Stomach (tissue), 19 donors: ENCODE measurements around the gene CCDC88C. TPM values are rescaled to one million over a fixed set of nuclear protein-coding genes. Genes with fewer than 3 reads are reported as not detected.

Source experiments
- DNase-seq, 2 donors: peaks; one replicate each; pipeline versions ENCODE4 v3.0.0 to v3.0.0-alpha.2; 2013 to 2019
- H3K27ac ChIP-seq, 5 donors: fragments of 200-600 bp in 4 of 5; sonication (generic) in 4 of 5; one replicate each; pipeline ENCODE4 v1.5.1; 2013 to 2019; ENCODE audit warnings: mild to moderate bottlenecking in 1 of 5, moderate library complexity in 1 of 5
- H3K27me3 ChIP-seq, 3 donors: fragments of 200-600 bp; sonication (generic); one replicate each; pipeline ENCODE4 v1.5.1; 2017 to 2019; ENCODE audit warnings: mixed run types in 1 of 3
- H3K36me3 ChIP-seq, 4 donors: fragments of 200-600 bp; sonication (generic); 1 replicate in 3 of 4; 2 replicates in 1 of 4; pipeline ENCODE4 v1.5.1; 2016 to 2019
- H3K4me1 ChIP-seq, 4 donors: fragments of 200-600 bp; sonication (generic); one replicate each; pipeline ENCODE4 v1.5.1; 2016 to 2019
- H3K4me3 ChIP-seq, 4 donors: fragments of 200-600 bp; sonication (generic) in 3 of 4; one replicate each; pipeline ENCODE4 v1.5.1; 2016 to 2019; ENCODE audit warnings: mild to moderate bottlenecking in 1 of 4
- H3K9me3 ChIP-seq, 4 donors: fragments of 200-600 bp; sonication (generic); one replicate each; pipeline ENCODE4 v1.5.1; 2016 to 2019
- EP300 ChIP-seq: sonication (generic); formaldehyde crosslinking; IDR thresholded peaks from one replicate; pipeline ENCODE4 v1.6.1; 2017; ENCODE audit warnings: antibody characterized with exemption
- POLR2A ChIP-seq, 4 donors: fragments of 450-650 bp; IDR thresholded peaks; one replicate each; pipeline ENCODE4 v1.6.1; 2016; ENCODE audit warnings: antibody characterized with exemption in 4 of 4, control low read depth in 2 of 4, mild to moderate bottlenecking in 1 of 4, moderate library complexity in 1 of 4
- POLR2AphosphoS5 ChIP-seq, 3 donors: sonication (generic); formaldehyde crosslinking; IDR thresholded peaks; one replicate each; pipeline ENCODE4 v1.6.1; 2016; ENCODE audit warnings: antibody characterized with exemption in 3 of 3
- WGBS, 5 donors: extraction: QIAGEN DNeasy Blood & Tissue Kit in 3 of 5; methylation state at CpG; one replicate each; pipeline versions ENCODE4 v1.1.5 to v1.1.7; 2013 to 2018; 5-methylcytosine and 5-hydroxymethylcytosine counted together
- intact Hi-C: fragments of 100-400 bp; cut with DNase I; formaldehyde crosslinking; loops from one replicate; pipeline ENCODE4 v1.15.1; 2023; ENCODE audit warnings: low total_unique reads
- long read RNA-seq, 10 donors: transcript quantifications; one replicate each; lab custom pipeline, GENCODE V29; 2026
- polyA plus RNA-seq, 3 donors: library from polyadenylated mRNA; stranded (reverse); fragments of 200-250 nt; gene quantifications; one replicate each; pipeline ENCODE4 v1.2.3, GENCODE V29; 2013
- total RNA-seq, 5 donors: library from RNA; depleted of rRNA; stranded (reverse); fragments of >200 nt; gene quantifications; one replicate each; pipeline versions ENCODE4 v1.1.0 to v1.2.3, GENCODE V29; 2014 to 2016
- TF ChIP-seq, protein P1 (sequence below), 7 experiments: fragments of 450-650 bp in 4 of 7; fragments of 200-600 bp in 3 of 7; sonication (generic) in 3 of 7; IDR thresholded peaks; one replicate each; pipeline ENCODE4 v1.5.1; 2016 to 2019; ENCODE audit warnings: antibody characterized with exemption in 7 of 7, control low read depth in 2 of 7, mild to moderate bottlenecking in 1 of 7
- donor health status: healthy with polysubstance abuse.
- donor health status: Bipolar disorder and iron deficiency.
- donor health status: healthy.

The CCDC88C gene, protein sequence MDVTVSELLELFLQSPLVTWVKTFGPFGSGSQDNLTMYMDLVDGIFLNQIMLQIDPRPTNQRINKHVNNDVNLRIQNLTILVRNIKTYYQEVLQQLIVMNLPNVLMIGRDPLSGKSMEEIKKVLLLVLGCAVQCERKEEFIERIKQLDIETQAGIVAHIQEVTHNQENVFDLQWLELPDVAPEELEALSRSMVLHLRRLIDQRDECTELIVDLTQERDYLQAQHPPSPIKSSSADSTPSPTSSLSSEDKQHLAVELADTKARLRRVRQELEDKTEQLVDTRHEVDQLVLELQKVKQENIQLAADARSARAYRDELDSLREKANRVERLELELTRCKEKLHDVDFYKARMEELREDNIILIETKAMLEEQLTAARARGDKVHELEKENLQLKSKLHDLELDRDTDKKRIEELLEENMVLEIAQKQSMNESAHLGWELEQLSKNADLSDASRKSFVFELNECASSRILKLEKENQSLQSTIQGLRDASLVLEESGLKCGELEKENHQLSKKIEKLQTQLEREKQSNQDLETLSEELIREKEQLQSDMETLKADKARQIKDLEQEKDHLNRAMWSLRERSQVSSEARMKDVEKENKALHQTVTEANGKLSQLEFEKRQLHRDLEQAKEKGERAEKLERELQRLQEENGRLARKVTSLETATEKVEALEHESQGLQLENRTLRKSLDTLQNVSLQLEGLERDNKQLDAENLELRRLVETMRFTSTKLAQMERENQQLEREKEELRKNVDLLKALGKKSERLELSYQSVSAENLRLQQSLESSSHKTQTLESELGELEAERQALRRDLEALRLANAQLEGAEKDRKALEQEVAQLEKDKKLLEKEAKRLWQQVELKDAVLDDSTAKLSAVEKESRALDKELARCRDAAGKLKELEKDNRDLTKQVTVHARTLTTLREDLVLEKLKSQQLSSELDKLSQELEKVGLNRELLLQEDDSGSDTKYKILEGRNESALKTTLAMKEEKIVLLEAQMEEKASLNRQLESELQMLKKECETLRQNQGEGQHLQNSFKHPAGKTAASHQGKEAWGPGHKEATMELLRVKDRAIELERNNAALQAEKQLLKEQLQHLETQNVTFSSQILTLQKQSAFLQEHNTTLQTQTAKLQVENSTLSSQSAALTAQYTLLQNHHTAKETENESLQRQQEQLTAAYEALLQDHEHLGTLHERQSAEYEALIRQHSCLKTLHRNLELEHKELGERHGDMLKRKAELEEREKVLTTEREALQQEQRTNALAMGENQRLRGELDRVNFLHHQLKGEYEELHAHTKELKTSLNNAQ (N-terminal part only)
- total RNA-seq (10 to 100 TPM; 19.3 to 66.9 (median 41.5) TPM), polyA plus RNA-seq (10 to 100 TPM; 10.5 to 13.0 (median 12.4) TPM)
- long read RNA-seq, donor 1: 0 reads
- long read RNA-seq, donor 2: 0 reads
- long read RNA-seq, donor 3: 0 reads
- long read RNA-seq, donor 4: 0 reads
- long read RNA-seq, donor 5, partial matches to known transcripts: 0 of 1 reads
- long read RNA-seq, donor 5, other reads (novel, unspliced or antisense): 0 of 1 reads
- long read RNA-seq, donor 6: 0 reads
- long read RNA-seq, donor 7, partial matches to known transcripts: 0 of 2 reads
- long read RNA-seq, donor 7, other reads (novel, unspliced or antisense): 0 of 2 reads
- long read RNA-seq, donor 8: 0 reads
- long read RNA-seq, donor 9, partial matches to known transcripts: 0 of 1 reads
- long read RNA-seq, donor 9, other reads (novel, unspliced or antisense): 0 of 1 reads
- long read RNA-seq, donor 10: 0 reads

DNA sequence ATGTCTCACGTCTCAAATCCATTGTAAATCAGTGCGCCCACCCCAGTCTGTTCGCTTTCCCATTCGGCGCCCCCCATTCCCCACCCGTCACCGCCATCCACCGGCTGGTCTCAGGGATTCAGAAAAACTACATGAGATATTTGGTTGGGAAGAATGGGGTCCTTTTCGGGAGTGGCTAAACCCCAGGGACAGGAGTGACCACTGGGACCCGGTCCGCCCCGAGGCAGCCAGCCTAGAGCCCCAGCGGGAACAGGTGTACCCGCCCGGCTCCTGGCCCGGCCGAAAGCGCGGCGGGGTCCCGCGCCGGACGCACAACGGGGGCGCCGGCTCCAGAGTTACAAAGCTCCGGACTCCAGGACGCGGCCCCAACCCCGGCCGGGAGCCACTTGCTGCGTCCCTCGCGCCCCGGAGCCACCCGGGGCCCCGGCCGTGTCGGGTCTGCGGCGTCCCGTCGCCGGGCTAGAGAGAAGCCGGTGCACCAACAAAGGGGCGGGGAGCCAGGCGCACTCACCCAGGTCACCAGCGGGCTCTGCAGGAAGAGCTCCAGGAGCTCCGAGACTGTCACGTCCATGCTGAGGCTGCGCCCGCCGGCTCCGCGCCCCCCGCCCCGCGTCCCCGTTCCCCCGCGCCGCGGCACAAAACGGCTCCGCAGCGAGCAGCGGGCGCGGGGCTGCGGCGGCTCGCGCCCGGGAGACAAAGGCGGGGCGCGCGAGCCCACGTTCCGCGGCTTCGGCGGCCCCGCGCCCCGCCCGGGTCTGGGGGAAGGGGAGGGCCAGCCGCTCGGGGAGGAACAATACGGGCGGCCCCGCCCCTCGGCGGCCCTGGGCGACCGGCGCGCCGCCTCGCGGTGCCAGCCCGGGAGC lies at the start of gene CCDC88C:
Gene CCDC88C, minus strand, starts transcription at position 701 of the 863 bp plus-strand sequence. Its CDS starts 130 bp downstream, at position 571.
- H3K4me3 ChIP-seq: peak within 1 kb of the TSS; percentile 60 to 85 (median 75)
- peaks cover 0 to 14% (median 0%) of the 10 kb centered on the region in 3 donors for H3K27me3 ChIP-seq
- TF ChIP-seq POLR2A (IDR thresholded peaks at IDR 0.05) (no peak), EP300 (no peak), POLR2AphosphoS5 (IDR thresholded peaks at IDR 0.05) (peak in 1 of 3 donors; percentile 2)
- TF ChIP-seq, protein P1, sequence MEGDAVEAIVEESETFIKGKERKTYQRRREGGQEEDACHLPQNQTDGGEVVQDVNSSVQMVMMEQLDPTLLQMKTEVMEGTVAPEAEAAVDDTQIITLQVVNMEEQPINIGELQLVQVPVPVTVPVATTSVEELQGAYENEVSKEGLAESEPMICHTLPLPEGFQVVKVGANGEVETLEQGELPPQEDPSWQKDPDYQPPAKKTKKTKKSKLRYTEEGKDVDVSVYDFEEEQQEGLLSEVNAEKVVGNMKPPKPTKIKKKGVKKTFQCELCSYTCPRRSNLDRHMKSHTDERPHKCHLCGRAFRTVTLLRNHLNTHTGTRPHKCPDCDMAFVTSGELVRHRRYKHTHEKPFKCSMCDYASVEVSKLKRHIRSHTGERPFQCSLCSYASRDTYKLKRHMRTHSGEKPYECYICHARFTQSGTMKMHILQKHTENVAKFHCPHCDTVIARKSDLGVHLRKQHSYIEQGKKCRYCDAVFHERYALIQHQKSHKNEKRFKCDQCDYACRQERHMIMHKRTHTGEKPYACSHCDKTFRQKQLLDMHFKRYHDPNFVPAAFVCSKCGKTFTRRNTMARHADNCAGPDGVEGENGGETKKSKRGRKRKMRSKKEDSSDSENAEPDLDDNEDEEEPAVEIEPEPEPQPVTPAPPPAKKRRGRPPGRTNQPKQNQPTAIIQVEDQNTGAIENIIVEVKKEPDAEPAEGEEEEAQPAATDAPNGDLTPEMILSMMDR (IDR thresholded peaks at IDR 0.05): no peak
- peak within 1 kb of the TSS; percentile 81 to 93 (median 87) for H3K27ac ChIP-seq
- no peaks in the 10 kb centered on the region for H3K36me3 ChIP-seq
- peaks cover 9 to 59% (median 55%) of the 10 kb centered on the region in 4 donors for H3K4me1 ChIP-seq
- no peaks in the 10 kb centered on the region for H3K9me3 ChIP-seq
- intact Hi-C loops: loop anchor here (10.0 kb wide), 1 partner anchor 63 kb away; no protein-coding TSS in a partner anchor
- DNase-seq: peak; percentile 82 to 90
- WGBS, 5 donors: 1 to 2% (median 1%) methylated on average over 26 to 95 of the region's 103 CpGs

DNA sequence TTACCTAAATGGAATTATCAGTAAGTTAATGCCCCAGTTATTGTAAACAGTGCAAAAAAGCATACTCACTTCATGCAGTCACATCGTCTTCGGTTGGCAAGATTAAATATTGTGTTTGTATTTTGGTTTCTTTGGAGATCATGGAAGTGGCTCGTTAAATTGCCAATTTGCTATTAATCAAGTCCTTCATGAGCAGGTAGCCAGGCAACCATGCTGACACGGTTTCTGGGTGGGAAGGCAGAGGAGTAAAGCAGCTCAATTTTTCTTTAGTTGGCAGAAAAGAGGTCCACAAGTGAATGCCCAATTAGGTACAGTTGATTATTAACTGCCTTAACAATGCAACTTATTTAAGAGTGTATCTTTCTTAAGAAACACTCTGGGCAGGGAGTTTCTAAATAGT lies 48.6 kb upstream of the CCDC88C start:
- H3K27me3 ChIP-seq: no peaks in the 10 kb centered on the region
- peak in 1 of 2 donors; percentile 52 for DNase-seq
- WGBS, 5 donors: 18 to 36% (median 27%) methylated on average over 4 of the region's 4 CpGs
- intact Hi-C loops: no loop called here
- H3K4me3 ChIP-seq: no peak overlapping the region
- no peak overlapping the region for H3K27ac ChIP-seq
- no peak for TF ChIP-seq POLR2A (IDR thresholded peaks at IDR 0.05)
- TF ChIP-seq EP300: no peak
- TF ChIP-seq POLR2AphosphoS5 (IDR thresholded peaks at IDR 0.05): no peak
- TF ChIP-seq, protein P1 (IDR thresholded peaks at IDR 0.05): no peak
- peaks cover 0 to 21% (median 4%) of the 10 kb centered on the region in 4 donors for H3K4me1 ChIP-seq
- no peaks in the 10 kb centered on the region for H3K9me3 ChIP-seq
- peaks cover 55 to 97% (median 87%) of the 10 kb centered on the region in 4 donors for H3K36me3 ChIP-seq

DNA sequence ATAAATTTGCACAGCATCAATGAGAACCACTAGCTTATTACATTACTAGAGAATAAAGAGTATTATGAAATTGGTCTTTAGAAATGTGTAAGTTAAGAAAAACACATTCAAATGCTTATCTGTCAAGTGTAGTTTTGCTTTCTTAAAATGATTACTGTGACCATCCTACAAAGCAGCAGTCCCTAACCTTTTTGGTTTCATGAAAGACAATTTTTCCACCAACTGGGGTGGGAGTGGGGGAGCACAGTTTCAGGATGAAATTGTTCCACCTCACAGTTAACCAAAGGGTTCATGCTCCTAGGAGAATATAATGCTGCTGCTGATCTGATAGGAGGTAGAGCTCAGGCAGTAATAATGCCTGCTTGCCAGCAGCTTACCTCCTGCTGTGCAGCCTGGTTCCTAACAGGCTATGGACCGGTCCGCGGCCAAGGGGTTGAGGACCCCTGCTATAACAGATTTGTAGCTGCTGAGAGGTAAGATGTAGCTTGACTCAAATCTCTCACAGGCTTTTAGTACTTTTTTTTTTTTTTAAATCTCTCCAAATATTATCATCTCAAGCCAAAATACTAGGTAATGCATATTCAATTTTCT lies 47.1 kb upstream of the CCDC88C start:
- peaks cover 53 to 97% (median 87%) of the 10 kb centered on the region in 4 donors for H3K36me3 ChIP-seq

More for the DNA sequence above, 47.1 kb upstream of the CCDC88C start:
- 65 to 83% (median 67%) methylated on average over 3 of the region's 3 CpGs for WGBS, 5 donors
- Histone ChIP-seq H3K4me3 (no peak overlapping the region), H3K27me3 (no peaks in the 10 kb centered on the region), H3K4me1 (peaks cover 0 to 21% (median 4%) of the 10 kb centered on the region in 4 donors), H3K9me3 (no peaks in the 10 kb centered on the region), H3K27ac (no peak overlapping the region)
- intact Hi-C loops: no loop called here
- no peak for TF ChIP-seq POLR2AphosphoS5 (IDR thresholded peaks at IDR 0.05)
- no peak for TF ChIP-seq EP300
- TF ChIP-seq, protein P1 (IDR thresholded peaks at IDR 0.05): no peak
- TF ChIP-seq POLR2A (IDR thresholded peaks at IDR 0.05): no peak
- DNase-seq: no peak
